ENCODE measurements around the gene GDPGP1.
"Not testable (repeated sequence)": the region's sequence is repeated elsewhere in the genome, so short reads cannot be mapped to it uniquely, and the experiment has no call there.

Gene GDPGP1

GRCh38 chr15:90281637-90282036 is 47.6 kb downstream of the GDPGP1 start:
- H2AFZ ChIP-seq (ENCODE audit: low read length); H3K27me3 ChIP-seq (ENCODE audit: insufficient read depth, low read length); H3K9me3 ChIP-seq (ENCODE audit: low read length): not testable (repeated sequence)

GRCh38 chr15:90286678-90287077 is 52.7 kb downstream of the GDPGP1 start:
- Histone ChIP-seq H3K27me3 (ENCODE audit: insufficient read depth, low read length) (no peaks in the 10 kb centered on the region), H3K9me3 (ENCODE audit: low read length) (no peaks in the 10 kb centered on the region), H3K79me2 (ENCODE audit: insufficient read depth, low read length) (no peaks in the 10 kb centered on the region), H3K4me3 (ENCODE audit: low read depth, low read length, poor library complexity, severe bottlenecking) (no peak overlapping the region), H3K4me2 (ENCODE audit: low read length) (no peak overlapping the region), H4K20me1 (ENCODE audit: insufficient read depth, low read length) (no peaks in the 10 kb centered on the region), H3K9ac (ENCODE audit: low read length) (no peak overlapping the region), H3K36me3 (ENCODE audit: insufficient read depth, low read length) (no peaks in the 10 kb centered on the region), H3K4me1 (ENCODE audit: insufficient read depth, low read length, severe bottlenecking) (peaks cover 8% of the 10 kb centered on the region), H3K27ac (ENCODE audit: low read depth, low read length, poor library complexity, severe bottlenecking) (no peak overlapping the region), H3F3A (ENCODE audit: insufficient read depth, low read length) (no peaks in the 10 kb centered on the region; the same call in 1 of the 2 replicates), H3K9me2 (ENCODE audit: low read depth, low read length) (no peaks in the 10 kb centered on the region), H2AFZ (ENCODE audit: low read length) (no peak overlapping the region)
- no peak for TF ChIP-seq EZH2 (IDR thresholded peaks at IDR 0.05; ENCODE audit: borderline replicate concordance, low read length)
- TF ChIP-seq CTCF (IDR thresholded peaks at IDR 0.05; ENCODE audit: low read length): peak; percentile 78

More at GRCh38 chr15:90281637-90282036, 47.6 kb downstream of the GDPGP1 start:
- not testable (repeated sequence) for H4K20me1 ChIP-seq (ENCODE audit: insufficient read depth, low read length); H3K4me3 ChIP-seq (ENCODE audit: low read depth, low read length, poor library complexity, severe bottlenecking); H3K79me2 ChIP-seq (ENCODE audit: insufficient read depth, low read length); H3K4me2 ChIP-seq (ENCODE audit: low read length); H3F3A ChIP-seq (ENCODE audit: insufficient read depth, low read length); H3K9ac ChIP-seq (ENCODE audit: low read length); H3K36me3 ChIP-seq (ENCODE audit: insufficient read depth, low read length); H3K9me2 ChIP-seq (ENCODE audit: low read depth, low read length)
- Histone ChIP-seq H3K4me1 (ENCODE audit: insufficient read depth, low read length, severe bottlenecking) (peaks cover 23% of the 10 kb centered on the region), H3K27ac (ENCODE audit: low read depth, low read length, poor library complexity, severe bottlenecking) (peak overlapping the region; percentile 55)

- Histone ChIP-seq H3K9ac (ENCODE audit: low read length) (no peak overlapping the region), H4K20me1 (ENCODE audit: insufficient read depth, low read length) (no peaks in the 10 kb centered on the region), H3K36me3 (ENCODE audit: insufficient read depth, low read length) (no peaks in the 10 kb centered on the region), H3K4me3 (ENCODE audit: low read depth, low read length, poor library complexity, severe bottlenecking) (no peak overlapping the region), H3K9me3 (ENCODE audit: low read length) (no peaks in the 10 kb centered on the region), H3K4me1 (ENCODE audit: insufficient read depth, low read length, severe bottlenecking) (peaks cover 9% of the 10 kb centered on the region), H2AFZ (ENCODE audit: low read length) (no peak overlapping the region), H3K79me2 (ENCODE audit: insufficient read depth, low read length) (no peaks in the 10 kb centered on the region), H3K27me3 (ENCODE audit: insufficient read depth, low read length) (no peaks in the 10 kb centered on the region), H3K9me2 (ENCODE audit: low read depth, low read length) (no peaks in the 10 kb centered on the region), H3K27ac (ENCODE audit: low read depth, low read length, poor library complexity, severe bottlenecking) (no peak overlapping the region), H3F3A (ENCODE audit: insufficient read depth, low read length) (no peaks in the 10 kb centered on the region; the same call in 1 of the 2 replicates), H3K4me2 (ENCODE audit: low read length) (no peak overlapping the region)
- TF ChIP-seq CTCF (IDR thresholded peaks at IDR 0.05; ENCODE audit: low read length) (no peak), EZH2 (IDR thresholded peaks at IDR 0.05; ENCODE audit: borderline replicate concordance, low read length) (no peak)
These were observed 53.1 kb downstream of the GDPGP1 start for GRCh38 chr15:90287101-90287500.

GRCh38 chr15:90287946-90288345 is 53.9 kb downstream of the GDPGP1 start:
- no peak overlapping the region for H3K27ac ChIP-seq (ENCODE audit: low read depth, low read length, poor library complexity, severe bottlenecking)
- H3K79me2 ChIP-seq (ENCODE audit: insufficient read depth, low read length): no peaks in the 10 kb centered on the region
- H3F3A ChIP-seq (ENCODE audit: insufficient read depth, low read length): no peaks in the 10 kb centered on the region
- H3K4me2 ChIP-seq (ENCODE audit: low read length): no peak overlapping the region
- TF ChIP-seq EZH2 (IDR thresholded peaks at IDR 0.05; ENCODE audit: borderline replicate concordance, low read length): no peak
- no peak for TF ChIP-seq CTCF (IDR thresholded peaks at IDR 0.05; ENCODE audit: low read length)
- no peak overlapping the region for H3K9ac ChIP-seq (ENCODE audit: low read length)
- H3K9me3 ChIP-seq (ENCODE audit: low read length): no peaks in the 10 kb centered on the region
- no peak overlapping the region for H3K4me3 ChIP-seq (ENCODE audit: low read depth, low read length, poor library complexity, severe bottlenecking)
- H2AFZ ChIP-seq (ENCODE audit: low read length): no peak overlapping the region
- no peaks in the 10 kb centered on the region for H3K9me2 ChIP-seq (ENCODE audit: low read depth, low read length)
- no peaks in the 10 kb centered on the region for H4K20me1 ChIP-seq (ENCODE audit: insufficient read depth, low read length)
- no peaks in the 10 kb centered on the region for H3K36me3 ChIP-seq (ENCODE audit: insufficient read depth, low read length)
- no peaks in the 10 kb centered on the region for H3K27me3 ChIP-seq (ENCODE audit: insufficient read depth, low read length)
- H3K4me1 ChIP-seq (ENCODE audit: insufficient read depth, low read length, severe bottlenecking): peaks cover 10% of the 10 kb centered on the region

Measured in OCI-LY1 (cell line).